Stimulated activated CD8-positive, alpha-beta memory T cell treated with anti-CD3 and anti-CD28 coated beads, Interleukin-12 subunit alpha, Interleukin-12 subunit beta, amount 100 ng/mL, for 24 hours (primary cell): Measurements from ENCODE around the gene CNDP2.
"Not testable (repeated sequence)": the region's sequence is repeated elsewhere in the genome, so short reads cannot be mapped to it uniquely, and the experiment has no call there.

Experiments
- DNase-seq: peaks from one replicate; pipeline ENCODE4 v3.0.0-alpha.2; 2020; ENCODE audit errors: extremely low read depth

The CNDP2 gene

DNA sequence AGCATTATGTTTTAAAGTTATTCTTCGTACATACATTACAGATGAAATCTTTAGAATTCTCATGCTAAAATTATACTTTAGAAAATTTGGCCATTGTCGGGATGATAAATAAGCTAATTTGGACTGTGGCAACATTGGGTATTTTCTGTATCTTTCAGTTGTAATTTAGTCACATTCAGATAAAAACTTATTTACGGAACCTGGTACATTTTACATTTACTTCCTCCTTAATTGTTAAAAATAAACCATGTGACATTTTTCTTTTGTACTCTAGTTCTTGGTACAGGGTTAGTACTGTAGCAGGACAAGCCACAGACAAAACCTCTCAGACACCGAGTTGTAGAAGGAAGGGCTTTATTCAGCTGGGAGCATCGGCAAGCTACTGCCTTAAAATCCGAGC, 4.2 kb downstream of the CNDP2 start:
- DNase-seq: no peak

DNA sequence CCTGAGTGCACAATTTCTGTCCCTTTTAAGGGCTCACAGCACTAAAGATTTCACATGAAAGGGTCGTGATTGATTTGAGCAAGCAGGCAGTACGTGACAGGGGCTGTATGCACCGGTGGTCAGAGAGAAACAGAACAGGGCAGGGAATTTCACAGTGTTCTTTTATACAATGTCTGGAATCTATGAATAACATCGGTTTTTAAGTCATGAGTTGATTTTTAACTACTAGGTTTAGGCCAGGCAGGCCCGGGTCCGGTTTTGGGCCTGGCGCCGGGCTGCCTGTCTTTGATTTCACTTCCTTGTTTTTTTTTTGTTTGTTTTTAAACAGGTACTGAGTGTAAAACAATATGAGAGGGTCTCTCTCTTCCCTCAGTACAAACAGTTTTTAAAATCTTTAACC, 4.6 kb downstream of the CNDP2 start:
- DNase-seq: not testable (repeated sequence)

DNA sequence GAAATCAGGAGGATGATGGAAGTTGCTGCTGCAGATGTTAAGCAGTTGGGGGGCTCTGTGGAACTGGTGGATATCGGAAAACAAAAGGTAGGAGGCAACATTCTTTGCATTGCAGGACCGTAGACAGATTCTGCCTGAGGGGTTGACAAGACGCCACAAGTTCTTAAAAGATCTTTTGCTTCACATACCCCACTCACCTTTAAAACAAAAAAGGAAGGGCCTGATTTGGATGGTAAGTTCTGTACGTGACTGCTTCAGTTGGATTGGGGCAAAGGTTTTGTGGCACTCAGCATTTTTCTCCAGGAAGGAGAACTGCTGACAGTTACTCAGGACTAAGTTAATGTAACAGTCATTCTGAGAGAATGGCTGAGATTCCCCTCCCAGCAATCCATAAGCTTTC, 5.2 kb downstream of the CNDP2 start:
- DNase-seq: no peak

DNA sequence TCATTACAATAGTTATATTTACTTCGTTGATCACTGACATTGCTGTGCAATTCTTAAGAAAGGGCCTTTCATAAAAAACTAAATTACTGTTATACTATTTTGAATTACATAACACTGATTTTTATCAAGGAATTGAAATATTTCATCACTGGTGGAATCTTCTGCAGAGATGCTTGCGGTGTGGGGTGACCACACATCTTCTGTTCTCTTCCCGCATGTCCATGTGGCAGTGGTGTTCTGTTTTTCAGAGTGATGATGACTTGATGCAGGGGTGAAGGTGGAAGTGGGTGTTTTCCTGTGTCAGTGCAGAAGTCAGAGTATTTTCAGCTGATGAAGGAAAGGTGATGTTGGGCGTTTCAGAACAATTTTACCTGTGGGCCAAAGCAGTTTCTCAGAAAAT, 7.0 kb downstream of the CNDP2 start:
- no peak for DNase-seq

DNA sequence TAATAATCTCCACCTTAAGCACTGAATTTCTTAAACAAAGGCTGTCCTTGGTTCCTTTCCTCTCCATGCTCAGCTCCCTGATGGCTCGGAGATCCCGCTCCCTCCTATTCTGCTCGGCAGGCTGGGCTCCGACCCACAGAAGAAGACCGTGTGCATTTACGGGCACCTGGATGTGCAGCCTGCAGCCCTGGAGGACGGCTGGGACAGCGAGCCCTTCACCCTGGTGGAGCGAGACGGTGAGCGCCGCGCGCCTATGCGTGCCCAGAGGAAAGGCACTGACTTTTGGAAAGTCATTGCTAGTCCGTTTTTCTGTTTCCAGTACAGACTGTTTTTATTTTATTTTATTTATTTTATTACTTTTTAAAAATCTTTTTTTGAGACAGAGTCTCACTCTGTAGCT, 9.6 kb downstream of the CNDP2 start:
- DNase-seq: no peak

DNA sequence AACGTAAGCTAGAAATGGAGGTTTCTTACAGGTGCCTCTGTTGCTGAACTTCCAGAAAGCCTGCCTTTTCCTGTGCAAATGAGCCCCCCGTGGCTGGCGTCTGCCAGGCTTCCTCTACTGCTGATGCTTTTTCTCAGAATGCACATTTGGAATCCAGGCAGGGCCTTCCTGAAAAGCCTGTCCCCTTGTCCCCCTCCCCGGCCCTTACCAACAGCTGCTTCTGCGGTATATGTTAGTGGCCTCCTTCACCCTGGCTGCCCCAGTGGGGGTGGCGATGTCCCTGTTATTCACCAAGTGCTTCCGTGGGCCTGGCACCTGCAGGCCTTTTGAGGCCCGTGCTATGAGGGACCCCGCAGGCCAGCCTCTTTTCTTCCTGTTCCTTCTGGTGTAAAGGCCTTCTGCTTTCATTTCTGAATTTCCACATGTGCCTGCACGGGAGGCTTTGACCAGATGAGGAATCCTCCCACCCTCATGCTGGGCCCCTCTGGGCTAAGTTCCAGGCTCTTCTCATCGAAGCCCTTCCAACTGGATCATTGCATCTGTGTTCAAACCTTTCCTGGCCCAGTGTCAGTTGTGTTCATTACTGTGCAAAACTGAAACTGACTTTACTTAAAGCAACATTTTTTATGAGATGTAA, 10.4 kb downstream of the CNDP2 start:
- no peak for DNase-seq

DNA sequence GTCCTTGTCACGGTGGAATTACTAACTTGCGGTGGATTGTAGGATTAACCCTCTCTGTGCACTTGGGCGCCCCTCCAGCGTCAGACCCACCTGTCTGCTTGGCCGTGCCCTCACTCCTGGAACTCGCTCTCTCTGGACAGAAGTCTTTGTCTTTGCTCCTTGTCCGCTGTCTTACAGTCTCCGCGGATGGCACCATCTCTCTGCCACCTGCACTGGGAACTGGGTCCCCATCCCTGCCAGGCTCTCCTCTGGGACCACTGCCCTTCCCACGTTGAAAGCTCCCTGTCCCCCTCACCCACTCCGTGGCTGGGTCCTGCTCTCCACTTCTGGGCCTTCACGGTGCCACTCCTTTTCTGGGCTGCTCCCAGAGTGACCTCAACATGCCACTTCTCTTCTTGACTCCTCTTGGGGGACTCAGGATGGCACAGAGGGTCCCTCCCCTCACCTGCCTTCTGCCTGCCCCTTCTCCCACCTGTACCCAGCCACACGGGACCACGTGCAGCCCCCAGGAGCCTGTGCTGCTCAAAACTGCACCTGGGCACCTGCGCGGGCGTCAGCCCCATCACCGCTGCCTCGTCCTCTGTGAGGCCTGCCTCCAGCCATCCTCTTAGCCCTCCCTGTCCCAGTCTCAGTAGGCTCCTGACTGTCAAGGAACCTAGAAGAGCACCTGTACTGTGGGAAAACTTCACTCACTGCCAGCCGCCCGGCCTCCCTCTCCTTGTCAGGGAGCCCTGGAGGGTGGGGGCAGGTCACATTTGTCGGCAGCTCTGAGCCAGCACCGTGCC, 11.1 kb downstream of the CNDP2 start:
- DNase-seq: no peak

DNA sequence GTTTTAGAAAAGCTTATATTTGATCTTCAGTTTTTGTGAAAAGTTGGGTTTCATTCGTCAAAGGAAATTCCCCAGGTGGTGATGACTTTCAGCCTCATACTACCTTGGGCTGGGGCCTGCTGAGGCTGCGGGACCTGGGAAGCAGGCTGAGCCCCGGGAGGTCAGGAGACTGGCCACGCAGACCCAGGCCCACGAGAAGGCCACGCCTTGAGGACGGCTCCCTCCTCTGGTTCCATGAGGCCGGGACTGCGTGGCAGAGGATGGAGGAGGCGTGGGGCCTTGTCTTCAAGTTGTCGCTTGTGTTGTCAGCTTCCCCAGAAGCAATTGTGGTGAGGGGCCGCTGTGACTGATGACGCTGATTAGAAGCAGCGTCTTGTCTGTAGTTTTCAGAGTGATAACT, 11.8 kb downstream of the CNDP2 start:
- DNase-seq: no peak

DNA sequence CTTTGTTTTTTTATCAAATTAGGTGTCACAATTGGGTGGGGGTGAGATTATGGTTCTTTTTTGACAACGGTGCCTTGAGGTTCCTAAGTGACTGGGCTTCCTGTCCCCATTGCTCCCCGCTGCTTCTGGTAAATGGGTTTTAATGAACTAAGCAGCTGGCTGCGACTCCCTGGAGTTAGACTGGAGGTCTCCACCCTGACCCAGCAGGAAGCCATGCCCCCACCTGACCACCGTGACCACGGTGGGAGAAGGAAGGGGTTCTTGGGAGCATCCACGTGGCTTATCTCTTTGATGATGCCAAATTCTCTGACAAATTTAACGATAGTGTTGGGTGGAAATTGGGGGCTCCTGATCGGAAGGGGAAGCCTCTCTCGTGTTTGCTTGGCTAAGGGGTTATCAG, 12.2 kb downstream of the CNDP2 start:
- DNase-seq: no peak

DNA sequence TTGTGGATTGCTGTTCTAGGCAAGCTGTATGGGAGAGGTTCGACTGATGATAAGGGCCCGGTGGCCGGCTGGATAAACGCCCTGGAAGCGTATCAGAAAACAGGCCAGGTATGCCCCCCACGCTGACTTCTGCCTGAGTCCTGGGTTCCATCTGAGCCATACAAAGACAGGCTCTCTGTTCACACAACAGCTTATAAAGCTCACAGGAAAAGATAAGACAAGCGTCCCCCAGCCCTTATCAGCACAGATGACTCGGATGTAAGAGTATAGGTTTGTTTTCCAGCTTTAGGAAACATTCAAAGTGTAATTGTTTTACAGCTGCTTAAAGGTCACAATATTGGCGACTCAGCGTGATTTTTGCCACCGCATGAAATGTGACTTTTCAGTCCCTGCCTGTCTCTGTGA, 12.7 kb downstream of the CNDP2 start:
- no peak for DNase-seq

DNA sequence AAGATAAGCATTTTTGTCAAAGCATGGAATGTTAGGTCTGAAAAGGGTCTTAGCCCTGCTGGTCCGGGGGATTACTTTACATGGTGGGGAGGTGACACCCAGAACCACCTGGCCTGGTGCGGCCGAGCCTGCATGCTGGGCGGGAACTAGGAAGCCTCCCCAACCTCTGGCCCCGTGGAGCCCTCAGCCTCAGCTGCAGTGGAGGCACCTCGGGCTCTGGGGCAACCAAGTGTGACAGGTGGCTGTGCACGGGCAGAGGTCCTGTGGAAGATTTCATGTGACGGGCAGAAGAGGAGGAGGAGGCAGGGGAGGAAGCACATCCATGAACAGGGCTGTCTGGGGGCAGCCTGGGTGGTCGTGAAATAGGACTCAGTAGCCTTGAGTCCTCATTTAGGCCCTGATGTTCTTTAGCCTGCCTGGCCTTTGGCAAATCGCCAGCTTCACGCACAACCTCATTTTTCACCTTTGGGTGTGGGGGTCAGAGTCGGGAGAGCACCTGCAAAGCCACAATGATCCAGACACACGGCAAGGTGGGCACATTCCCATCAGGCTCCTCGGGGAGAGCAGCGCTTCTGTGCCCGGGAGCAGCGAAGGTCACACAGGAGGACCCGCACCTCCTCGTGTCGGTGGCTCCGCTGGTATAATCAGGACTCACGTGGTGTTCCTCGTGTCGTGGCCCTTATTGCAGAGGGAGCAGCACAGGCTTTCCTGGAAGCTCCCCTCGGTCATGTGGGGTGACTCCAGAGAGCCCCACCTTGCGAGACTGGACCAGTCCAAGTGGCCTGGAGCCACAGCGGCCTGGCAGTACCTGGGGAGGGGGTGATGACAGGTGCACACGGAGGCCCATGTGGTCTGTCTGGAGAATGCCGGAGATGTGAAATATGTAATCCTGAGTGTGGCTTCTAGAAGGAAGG, 13.9 kb downstream of the CNDP2 start:
- no peak for DNase-seq

DNA sequence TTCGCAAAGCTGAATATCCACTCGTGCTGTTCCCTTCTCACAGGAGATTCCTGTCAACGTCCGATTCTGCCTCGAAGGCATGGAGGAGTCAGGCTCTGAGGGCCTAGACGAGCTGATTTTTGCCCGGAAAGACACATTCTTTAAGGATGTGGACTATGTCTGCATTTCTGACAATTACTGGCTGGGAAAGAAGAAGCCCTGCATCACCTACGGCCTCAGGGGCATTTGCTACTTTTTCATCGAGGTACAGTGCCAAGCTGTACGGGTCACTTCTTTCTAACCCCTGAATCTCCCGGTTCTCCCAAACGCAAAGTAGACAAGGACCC, 14.6 kb downstream of the CNDP2 start:
- DNase-seq: no peak

DNA sequence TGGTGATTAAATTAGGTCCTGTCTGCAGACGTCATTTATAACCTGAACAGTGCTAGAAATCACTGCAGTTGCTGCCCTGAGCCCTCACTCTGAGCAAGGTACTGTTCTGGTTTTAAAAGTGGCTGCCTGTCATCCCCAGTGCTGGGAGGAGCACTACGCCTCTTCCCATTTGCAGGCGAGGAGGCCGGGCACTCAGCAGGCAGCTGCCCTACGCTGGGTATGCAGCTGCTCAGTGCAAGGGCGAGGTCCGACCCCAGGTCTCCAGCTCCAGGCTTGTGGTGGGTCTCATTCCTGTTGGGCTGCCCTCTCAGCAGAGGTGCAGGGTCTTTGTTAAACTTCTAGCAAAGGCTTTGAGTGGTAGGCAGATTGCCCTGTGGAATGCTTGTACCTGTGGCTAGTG, 15.7 kb downstream of the CNDP2 start:
- DNase-seq: no peak

DNA sequence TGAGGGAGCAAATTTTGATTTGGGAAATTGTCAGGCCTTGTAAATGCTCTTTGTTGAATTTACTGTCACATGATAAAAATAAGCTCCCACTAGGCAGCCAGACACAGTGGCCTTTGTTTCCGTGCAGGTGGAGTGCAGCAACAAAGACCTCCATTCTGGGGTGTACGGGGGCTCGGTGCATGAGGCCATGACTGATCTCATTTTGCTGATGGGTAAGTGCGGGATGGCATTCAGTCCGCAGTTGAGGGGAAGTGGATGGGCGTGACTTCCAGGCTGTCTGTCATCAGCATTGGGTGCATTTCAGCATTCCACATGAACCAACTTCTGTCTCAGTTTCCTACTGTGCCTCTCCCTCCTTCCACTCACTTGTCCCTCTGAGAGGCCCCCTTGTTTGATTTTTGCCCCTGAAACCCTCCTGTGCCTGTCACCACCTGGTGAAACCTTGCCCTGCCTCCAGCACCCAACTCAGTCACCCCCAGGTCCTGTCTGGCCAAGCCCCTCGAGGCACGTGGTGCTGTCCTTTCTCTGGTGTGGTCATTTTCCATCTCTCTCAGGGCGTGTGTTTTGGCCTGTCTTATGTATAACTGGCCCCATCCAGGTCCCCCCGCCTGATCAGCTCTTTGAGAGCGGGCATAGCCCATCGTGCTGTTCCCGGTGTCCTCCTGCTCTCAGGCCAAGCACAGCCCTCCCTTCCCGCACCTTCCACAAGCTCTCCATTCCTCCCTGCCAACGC, 16.3 kb downstream of the CNDP2 start:
- DNase-seq: no peak

DNA sequence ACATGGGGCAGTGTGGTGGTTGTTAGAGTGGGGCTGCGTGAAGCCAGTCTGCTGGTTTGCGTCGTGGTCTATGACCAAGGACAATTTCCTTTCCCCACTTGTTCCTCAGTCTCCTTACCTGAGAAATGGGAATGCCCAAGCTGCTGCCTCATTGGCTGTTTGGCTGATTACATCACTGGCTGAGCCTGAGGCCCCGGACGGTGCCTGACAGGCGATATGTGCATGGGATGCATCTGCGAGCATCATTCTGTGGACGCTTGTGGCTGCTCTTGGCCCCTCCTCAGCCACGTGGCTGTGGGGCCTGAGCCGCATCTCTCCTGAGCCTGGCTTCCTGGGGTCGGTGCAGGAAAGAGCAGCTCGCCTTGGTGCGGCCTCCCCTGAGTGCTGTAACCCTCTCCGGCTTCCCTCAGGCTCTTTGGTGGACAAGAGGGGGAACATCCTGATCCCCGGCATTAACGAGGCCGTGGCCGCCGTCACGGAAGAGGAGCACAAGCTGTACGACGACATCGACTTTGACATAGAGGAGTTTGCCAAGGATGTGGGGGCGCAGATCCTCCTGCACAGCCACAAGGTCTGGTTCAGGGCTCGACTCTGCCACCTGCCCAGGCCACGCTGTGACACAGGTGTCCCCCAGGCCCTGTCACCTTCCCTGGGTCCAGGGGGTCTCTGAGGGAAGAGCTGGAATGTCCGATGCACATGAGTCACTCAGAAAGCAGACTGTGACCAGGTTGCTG, 17.2 kb downstream of the CNDP2 start:
- no peak for DNase-seq

DNA sequence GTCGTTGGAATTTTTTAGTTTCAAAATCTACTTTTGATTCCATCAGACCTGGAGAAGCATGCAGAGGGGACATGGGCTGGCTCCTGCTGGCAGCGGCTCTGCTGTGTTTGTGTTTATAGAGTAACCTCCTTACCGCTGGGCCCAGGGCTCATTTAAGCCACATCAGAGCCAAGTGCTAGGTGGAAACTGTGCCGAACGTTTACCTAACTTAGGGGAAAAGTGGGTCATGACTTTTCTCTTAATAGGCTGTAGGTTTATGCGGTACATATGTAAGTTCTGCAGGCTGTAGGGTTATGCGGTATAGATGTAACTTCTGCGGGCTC, 17.7 kb downstream of the CNDP2 start:
- no peak for DNase-seq

DNA sequence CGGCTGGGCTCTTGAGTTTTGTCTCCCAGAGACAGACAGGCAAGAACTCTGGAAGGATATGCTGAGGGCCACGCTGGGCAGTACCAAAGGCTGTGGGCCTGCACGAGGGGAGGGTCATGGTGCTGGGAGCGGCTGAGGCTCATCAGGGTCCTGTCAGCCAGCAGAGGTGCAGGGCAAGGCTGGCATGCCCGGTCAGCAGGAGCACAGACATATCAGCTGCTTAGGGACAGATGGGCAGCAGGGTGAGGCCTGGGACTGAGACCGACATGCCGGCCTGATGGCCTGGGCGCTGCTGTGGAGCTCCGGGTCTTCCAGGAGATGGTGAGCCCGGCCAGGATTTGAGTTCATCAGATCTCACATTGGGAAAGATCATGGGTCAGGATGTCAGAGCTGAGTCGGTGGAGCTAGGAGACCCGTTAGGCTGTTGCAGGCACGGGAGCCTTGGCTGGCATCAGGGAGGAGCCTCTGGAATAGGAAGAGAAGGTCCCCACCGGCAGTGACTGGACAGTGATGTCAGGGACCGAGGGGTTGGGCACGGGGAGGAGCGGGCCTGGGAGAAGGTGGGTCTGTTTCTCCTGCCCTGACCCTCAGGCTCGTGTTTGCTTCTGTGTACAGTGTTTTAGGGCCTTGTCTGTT, 18.8 kb downstream of the CNDP2 start:
- DNase-seq: no peak

DNA sequence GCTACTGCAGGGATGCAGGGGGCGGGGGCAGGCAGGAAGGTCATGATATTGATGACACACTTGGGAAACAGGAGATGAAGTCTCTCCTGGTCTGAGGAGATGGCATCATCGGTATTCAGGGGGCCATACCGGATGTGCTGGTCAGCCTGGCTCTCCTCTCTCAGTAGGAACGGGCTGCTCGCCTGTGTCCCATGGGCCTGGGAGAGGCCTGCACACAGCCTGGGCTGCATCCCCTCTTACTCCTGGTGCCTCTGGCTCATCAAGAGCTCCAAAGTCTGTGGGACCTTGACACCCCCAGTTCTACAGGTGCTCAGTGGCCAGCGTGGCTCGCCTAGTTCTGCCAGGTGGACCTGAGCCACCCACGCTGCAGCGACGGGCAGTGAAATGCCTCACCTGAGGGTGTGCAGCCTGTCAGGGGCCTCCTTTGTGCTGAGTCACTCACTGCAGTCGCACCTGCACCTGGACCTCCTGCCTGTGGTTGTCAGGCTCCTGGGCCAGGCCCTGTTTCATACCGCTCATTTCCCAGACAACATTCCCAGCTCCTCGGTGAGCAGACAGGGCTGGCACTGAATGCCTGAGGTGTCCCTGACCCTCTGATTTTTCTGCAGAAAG, 19.6 kb downstream of the CNDP2 start:
- DNase-seq: no peak

DNA sequence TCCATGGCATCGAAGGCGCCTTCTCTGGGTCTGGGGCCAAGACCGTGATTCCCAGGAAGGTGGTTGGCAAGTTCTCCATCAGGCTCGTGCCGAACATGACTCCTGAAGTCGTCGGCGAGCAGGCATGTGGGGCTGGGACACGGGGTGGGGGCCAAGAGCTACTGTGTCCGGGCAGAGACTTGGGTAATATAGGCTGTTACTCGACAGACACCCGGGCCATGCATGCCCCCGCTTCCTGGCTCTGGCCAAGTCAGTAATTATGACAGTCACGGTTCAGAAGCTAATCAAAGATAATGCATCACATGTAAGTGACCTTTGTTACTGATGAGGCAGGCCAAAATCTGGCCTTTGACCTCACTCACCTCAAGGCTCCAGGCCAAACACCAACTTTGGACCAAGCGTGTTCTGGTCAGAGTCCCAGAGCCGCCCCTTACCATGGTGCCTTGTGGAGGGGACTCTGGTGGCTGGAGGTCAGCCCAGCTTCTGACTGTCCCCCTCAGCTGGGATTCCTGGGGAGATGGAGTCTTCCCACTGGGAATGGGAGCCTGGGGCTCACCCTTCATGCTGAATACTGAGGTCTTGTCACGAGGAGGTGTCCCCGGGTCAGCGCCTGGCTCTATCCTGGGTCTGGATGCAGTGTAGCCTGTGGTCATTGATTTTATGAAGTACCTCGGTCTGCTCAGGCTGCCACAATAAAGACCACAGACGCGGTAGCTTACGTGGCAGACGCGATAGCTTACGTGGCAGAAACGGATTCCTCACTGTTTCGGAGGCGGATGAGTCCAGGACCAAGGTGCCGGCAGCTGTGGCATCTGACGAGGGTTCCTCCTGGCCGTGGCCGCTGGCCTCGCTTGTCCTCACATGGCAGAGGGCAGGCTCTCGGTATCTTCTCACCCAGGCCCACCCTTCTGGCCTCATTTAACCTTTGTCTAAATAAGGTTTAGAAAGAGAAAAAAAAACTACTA, 20.4 kb downstream of the CNDP2 start:
- DNase-seq: no peak

DNA sequence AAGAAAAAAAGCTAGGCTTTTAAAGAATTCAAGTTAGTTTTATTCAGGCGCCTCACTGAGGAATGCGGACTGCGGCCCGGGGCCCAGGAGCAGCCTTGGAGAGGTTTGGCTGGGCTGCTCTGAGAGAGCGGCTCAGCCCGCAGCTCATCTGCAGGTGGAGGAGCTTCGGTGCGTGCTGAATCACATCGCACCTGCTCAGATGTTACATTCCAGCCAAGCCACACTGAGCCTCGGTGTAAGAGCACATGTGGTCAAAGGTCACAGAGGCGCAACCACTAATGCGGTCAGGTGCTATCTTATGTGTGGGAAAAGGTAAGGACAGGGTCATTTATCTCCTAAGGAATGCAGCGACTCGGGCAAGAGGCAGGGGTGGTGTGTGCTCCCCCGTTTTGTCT, 21.1 kb downstream of the CNDP2 start:
- DNase-seq: no peak
